Astrocyte of the spinal cord (primary cell): ENCODE results near the gene NRDE2.
"Not testable (repeated sequence)": the region's sequence is repeated elsewhere in the genome, so short reads cannot be mapped to it uniquely, and the experiment has no call there.

Experiments used
- DNase-seq: peaks from one replicate; pipeline ENCODE4 v3.0.0; 2011; ENCODE audit warnings: low read depth, low spot score
- H3K4me3 ChIP-seq: 2 replicates; pipeline ENCODE4 v1.5.1; 2011; ENCODE audit warnings: low read depth, mild to moderate bottlenecking, low read length, moderate library complexity
- CTCF ChIP-seq: IDR thresholded peaks from 2 replicates; pipeline ENCODE4 v1.5.1; 2012; ENCODE audit warnings: low read depth, mild to moderate bottlenecking, low read length, inconsistent platforms
- in situ Hi-C: cut with HindIII; loops from 2 replicates; pipeline ENCODE4 v1.10.0; 2017; ENCODE audit warnings: low sequenced_read_pairs

NRDE2 gene

GRCh38 chr14:90266441-90267154 lies 65.1 kb downstream of the NRDE2 start:
- TF ChIP-seq CTCF, result no peak
- in situ Hi-C loops, result no loop called here
- no peak overlapping the region for H3K4me3 ChIP-seq
- DNase-seq, result no peak

GRCh38 chr14:90263748-90264449 lies 67.8 kb downstream of the NRDE2 start:
- in situ Hi-C loops, result no loop called here
- no peak for DNase-seq
- H3K4me3 ChIP-seq, result no peak overlapping the region
- TF ChIP-seq CTCF, result no peak

- peak within 1 kb of the TSS; percentile 89 for H3K4me3 ChIP-seq
- TF ChIP-seq CTCF, result no peak
- DNase-seq, result peak; percentile 94
- in situ Hi-C loops, result no loop called here
These were observed 75.2 kb downstream of the NRDE2 start, which contains the start of gene PSMC1 for GRCh38 chr14:90256354-90257131. PSMC1 (plus strand) TSS chr14:90256553; CDS start chr14:90256598, 45 bp downstream.

GRCh38 chr14:90255871-90256270 lies 75.9 kb downstream of the NRDE2 start:
- no peak for DNase-seq
- peak overlapping the region; percentile 89 for H3K4me3 ChIP-seq
- in situ Hi-C loops, result no loop called here
- no peak for TF ChIP-seq CTCF

- TF ChIP-seq CTCF, result no peak
- no peak overlapping the region for H3K4me3 ChIP-seq
- in situ Hi-C loops, result no loop called here
- no peak for DNase-seq
These were observed 77.9 kb downstream of the NRDE2 start for GRCh38 chr14:90253826-90254225.

GRCh38 chr14:90248594-90248993 lies 83.1 kb downstream of the NRDE2 start:
- H3K4me3 ChIP-seq, result no peak overlapping the region
- in situ Hi-C loops, result no loop called here
- TF ChIP-seq CTCF, result no peak
- DNase-seq, result no peak

- H3K4me3 ChIP-seq, in situ Hi-C loops, DNase-seq: not testable (repeated sequence)
These were observed 84.3 kb downstream of the NRDE2 start for GRCh38 chr14:90247441-90247840.
